ENCODE data around the gene SLC8B1.

SLC8B1 gene

GRCh38 chr12:113268136-113268535, 66.8 kb downstream of the SLC8B1 start:
- DNase-seq (ENCODE audit: low read depth), result no peak

GRCh38 chr12:113267621-113268020, 67.3 kb downstream of the SLC8B1 start:
- DNase-seq (ENCODE audit: low read depth), result no peak

- no peak for DNase-seq (ENCODE audit: low read depth)
Observed at GRCh38 chr12:113266106-113266895, 68.6 kb downstream of the SLC8B1 start.

GRCh38 chr12:113263431-113263963, 71.4 kb downstream of the SLC8B1 start:
- DNase-seq (ENCODE audit: low read depth), result no peak

- no peak for DNase-seq (ENCODE audit: low read depth)
Observed at GRCh38 chr12:113262710-113263109, 72.2 kb downstream of the SLC8B1 start.

- no peak for DNase-seq (ENCODE audit: low read depth)
Observed at GRCh38 chr12:113261847-113262470, 73.0 kb downstream of the SLC8B1 start.

GRCh38 chr12:113260636-113261300, 74.1 kb downstream of the SLC8B1 start:
- DNase-seq (ENCODE audit: low read depth), result no peak

GRCh38 chr12:113260127-113260526, 74.8 kb downstream of the SLC8B1 start:
- no peak for DNase-seq (ENCODE audit: low read depth)

- DNase-seq (ENCODE audit: low read depth), result no peak
Observed at GRCh38 chr12:113257564-113257963, 77.3 kb downstream of the SLC8B1 start.

- no peak for DNase-seq (ENCODE audit: low read depth)
Observed at GRCh38 chr12:113254298-113254697, 80.6 kb downstream of the SLC8B1 start.

GRCh38 chr12:113253532-113254285, 81.2 kb downstream of the SLC8B1 start:
- no peak for DNase-seq (ENCODE audit: low read depth)

- DNase-seq (ENCODE audit: low read depth), result no peak
Observed at GRCh38 chr12:113252494-113252893, 82.4 kb downstream of the SLC8B1 start.

- no peak for DNase-seq (ENCODE audit: low read depth)
Observed at GRCh38 chr12:113251404-113252070, 83.4 kb downstream of the SLC8B1 start.

GRCh38 chr12:113250045-113250444, 84.9 kb downstream of the SLC8B1 start:
- DNase-seq (ENCODE audit: low read depth), result no peak

- no peak for DNase-seq (ENCODE audit: low read depth)
Observed at GRCh38 chr12:113249546-113249945, 85.4 kb downstream of the SLC8B1 start.

- no peak for DNase-seq (ENCODE audit: low read depth)
Observed at GRCh38 chr12:113248842-113249435, 86.0 kb downstream of the SLC8B1 start.
